Amniotic epithelial cell (primary cell): ENCODE measurements around the gene TSHZ2.

Experiments
- DNase-seq: peaks from one replicate; pipeline ENCODE4 v3.0.0-alpha.2; 2010; ENCODE audit warnings: low read depth

Gene TSHZ2

DNA sequence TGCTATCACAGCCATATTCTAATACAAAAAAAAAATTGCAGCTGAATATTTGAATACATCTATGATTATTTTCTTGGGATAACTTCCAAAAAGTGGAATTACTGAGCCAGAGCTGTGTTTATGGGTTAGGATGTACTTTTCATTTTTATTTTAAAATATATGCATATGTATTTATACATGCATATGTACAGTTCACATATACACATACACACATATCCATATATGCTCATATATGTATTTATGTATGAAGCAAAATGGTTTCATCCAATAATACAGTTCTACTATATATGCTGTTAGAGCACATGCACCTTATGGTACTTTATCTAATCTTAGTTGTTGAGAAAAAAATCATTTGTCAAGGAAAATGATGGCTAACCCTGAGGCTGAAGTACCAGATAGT, 54.9 kb downstream of the TSHZ2 start:
- DNase-seq, result no peak

DNA sequence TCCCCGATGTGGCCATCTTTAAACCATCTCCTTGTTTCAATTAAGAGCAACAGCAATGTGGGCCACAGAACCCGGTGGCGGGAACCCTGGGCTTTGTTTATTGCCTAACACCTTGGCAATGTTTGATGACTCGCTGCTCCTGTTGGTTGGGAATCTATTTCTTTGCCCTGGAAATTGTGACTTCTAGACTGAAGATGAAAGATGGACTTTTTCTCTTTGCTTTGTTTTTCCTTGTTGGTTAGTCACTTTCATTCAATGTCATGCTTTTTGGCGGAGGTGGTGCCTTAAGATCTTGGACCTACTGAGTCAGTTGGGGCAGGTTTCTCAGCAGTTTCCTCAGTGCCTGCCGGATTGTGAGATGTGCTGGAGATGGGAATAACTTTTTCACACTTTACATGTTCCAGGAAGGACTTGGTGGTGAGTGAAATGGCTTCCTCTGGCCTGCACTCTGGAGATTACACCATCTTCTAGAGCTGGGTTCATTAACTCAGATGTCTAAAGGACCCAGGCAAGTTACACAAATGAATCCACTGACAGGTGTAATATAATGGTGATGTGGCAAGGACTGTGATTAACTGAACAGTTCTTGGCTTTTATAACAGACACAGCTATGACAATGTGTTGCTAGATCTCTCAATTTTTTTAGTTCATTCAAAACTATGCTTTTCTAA, 56.3 kb downstream of the TSHZ2 start:
- no peak for DNase-seq

DNA sequence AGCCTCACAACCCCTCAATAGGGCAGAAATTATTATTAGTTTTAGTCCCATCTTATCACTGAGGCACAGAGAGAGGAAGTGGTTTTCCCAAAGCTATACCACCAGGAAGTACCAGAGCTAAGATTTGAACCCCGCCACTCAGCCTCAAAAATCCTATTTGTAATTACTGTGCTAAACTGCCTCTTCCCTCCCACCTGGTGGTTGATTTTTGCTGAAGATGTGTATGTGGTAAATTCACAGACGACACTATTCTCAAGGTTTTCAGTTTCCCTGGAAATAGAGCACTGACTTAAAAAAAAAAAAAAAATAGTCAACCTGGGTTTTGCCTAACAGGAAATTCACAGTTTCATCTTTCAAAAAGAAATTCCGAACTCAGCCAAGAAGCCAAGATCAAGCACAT, 57.9 kb downstream of the TSHZ2 start:
- no peak for DNase-seq

DNA sequence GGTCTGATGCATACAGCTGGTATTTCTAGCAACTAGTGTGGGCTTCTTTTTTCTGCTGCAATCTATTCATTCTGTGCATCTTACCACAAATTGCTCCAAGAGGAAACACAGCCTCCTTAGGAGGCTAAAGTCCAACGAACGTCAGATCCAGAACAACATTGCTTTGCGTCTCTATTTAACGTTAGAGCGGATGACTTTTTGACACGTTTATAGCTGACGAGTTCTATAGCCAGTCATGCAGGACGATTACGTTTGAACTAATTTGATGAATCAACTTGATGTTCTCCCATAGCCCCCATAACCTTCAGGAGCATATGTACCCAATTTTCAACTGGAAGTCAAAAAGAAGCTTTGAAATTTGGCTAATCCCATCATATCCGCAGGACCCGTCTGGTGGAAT, 59.9 kb downstream of the TSHZ2 start:
- no peak for DNase-seq

DNA sequence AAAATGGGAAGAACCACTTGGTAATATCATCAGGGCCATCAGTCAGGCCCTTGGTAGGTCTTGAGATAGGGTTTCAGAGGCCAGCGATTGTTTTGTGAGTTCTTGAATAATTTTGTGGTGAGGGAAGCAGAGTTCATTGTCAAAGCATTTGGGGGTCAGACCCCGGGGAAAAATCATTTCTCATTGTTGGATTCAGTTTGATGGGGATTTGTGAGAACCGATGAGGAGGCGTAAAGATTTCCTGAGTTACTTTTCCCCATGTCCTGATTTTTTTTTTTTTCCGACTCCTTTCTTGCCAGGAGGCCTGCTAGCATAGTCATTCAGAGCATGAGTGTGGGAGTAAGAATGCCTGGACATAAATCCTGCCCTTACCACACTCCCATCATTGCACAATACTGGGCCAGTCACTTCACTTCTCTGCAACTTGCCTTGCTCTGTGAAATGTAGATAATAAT, 60.3 kb downstream of the TSHZ2 start:
- DNase-seq, result peak; percentile 61

DNA sequence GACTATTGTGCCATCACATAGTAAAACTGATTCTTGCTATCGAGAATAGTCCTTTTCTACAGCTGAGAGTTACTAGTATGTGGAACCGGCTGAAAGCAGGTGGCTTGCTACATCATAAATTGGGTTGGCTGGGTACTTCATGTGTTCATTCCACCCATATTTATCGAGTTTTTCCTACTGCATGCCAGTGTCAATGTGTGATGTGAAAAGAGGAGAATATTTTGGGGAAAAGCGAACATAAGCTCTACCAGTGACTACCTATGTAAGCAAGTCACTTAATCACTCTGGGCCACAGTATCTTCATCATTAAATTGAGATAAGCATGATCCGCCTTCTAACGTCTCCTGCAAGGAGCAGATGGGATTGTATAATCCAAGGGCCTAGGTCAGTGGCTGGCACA, 61.0 kb downstream of the TSHZ2 start:
- no peak for DNase-seq

DNA sequence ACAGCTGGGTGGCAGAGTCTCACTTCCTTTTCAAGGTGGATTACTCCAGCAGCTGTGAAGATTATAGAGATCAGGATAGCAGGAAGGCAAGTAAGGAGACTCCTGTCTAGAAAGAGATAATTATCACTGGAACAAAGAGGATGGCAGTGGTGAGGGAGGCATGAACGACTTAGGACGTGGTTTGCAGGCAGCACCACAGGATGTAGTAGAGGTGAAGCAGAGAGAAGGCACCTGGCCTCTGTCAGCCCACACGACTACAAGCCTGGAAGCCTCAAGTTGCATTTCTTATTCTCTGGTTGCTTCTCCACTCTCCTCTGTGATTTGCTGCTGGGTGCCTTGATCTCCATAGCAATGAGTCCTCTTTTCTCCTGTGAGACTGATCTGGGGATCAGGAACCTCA, 62.7 kb downstream of the TSHZ2 start:
- DNase-seq, result no peak

DNA sequence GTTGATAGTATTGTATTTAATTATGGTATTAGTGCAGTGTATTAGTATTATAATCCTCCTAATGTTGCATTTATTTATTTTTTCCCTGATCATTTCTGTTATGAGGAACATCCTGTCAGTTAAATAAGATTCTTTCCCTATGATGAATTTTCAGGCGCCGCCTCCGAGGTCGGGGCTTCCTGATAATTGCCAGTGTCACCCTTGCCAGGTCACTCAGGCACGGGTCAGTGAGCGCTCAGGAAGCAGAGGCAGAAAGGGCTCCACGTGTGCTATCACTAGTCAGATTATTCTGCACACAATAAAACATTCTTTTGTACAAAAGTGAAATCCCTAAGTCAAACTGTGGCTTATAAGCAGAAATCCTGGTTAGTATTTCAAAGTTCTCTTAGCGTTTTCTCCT, 64.8 kb downstream of the TSHZ2 start:
- DNase-seq, result no peak

DNA sequence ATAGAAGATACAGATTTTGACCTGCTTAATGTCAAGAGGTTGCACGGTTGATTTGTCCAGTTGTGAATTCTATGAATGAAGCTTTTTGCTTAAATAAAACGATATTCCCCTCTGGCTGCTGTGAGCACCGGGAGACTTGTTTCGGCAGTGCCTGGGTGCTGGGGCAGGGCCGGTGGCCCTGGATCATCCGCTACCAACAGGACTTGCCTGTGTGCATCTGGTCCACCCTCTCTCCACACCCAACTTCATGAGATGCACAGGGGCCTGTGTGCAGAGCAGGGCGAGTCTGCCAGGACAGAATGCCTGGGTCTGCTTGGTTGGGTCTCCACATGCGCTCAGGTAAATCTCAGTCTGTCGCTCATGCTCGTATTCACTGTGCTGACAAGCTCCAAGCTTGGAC, 65.5 kb downstream of the TSHZ2 start:
- no peak for DNase-seq

DNA sequence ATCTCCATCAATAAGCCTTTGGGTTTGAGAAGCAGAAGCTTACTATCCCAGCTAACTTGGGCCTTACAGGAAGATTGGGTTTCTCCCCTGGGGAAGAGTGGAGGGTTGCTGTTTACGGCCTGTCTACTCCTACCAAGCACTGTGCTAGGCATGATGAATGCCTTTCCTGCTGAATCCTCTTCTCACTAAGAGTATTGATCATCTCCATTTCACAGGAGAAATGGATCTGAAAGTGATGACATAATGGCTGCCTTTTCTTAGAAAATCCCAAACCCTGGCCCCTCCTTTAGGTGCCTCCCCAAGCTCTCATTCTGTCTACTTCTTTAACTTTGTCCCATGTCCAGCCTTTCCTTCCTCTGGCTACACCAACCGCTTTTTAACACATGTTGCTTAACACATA, 66.1 kb downstream of the TSHZ2 start:
- no peak for DNase-seq

DNA sequence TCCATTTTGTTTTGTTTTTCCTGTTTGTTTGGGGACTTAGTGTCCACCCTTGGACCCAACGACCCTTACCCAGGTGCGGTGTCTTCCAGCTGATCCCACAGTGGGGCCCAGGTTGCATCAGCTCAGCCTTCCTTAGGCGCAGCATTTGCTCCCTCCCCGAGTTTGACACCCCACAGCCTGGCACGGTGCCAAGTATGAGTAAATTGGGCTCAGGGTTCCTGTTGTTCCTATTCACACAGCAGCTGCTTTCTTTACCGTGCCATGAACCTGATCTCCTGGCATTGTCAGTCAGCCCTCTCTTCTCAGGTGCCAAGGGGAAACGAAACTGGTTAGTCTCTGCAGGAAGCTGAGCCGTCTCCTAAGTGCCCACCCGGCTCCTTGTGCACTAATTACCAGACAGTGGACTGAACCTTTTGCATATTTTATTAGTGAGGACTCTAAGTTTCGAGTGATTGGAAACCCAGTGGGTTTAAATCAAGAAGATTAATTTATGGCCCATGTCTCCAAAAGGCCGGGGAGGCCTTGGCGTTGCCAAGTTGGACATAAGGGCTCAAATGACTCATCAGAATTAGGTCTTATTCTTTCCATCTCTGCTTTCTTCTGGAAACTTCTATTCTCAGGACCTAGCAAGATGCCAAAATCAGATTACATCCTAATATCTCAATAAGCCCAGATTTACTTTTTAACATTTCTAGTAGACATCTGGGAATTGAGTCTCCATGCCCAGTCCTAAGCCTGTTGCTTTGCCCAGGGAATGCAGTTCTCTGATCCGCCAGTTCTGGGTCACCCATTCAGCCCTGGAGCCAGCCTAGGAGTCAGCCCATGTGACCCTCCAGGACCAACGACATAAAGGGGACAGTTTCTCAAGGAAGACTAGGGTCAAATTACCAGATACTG, 68.8 kb downstream of the TSHZ2 start:
- DNase-seq, result no peak

DNA sequence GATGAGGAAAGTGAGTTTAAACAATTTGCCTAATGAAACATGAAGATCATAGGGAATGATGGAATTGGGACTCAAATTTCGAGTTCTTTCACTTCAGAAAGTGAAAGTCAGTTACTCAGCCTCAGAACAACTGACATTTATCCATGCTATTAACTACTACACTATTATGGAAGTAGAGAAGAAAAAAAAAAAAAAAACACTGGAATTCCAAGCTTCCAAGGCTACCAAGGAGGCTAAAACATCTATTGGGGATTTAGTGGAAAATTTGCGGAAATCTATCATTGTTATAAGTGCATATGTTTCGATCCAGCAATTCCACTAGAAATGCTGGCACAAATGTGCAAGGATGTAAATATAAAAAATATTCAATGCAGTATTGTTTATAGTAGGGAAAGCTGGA, 70.4 kb downstream of the TSHZ2 start:
- no peak for DNase-seq

DNA sequence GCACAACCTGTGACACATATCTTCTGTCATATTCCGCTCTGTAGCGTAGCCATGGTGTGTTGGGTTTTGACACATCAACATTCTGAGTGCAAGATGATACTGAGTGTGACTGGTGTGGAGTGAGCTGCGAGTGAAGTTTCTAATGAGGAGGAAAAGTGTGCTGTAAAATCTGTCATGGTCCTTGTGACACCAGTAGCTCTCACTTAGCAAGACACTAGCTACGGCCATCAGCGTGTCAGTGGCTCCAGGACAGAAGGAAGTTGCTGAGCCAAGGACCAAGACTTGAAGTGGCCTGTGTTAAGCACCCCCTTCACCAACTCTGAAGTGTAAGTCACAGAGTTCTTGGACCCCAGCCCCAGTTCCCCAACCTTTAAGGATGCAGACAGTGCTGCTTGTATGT, 72.1 kb downstream of the TSHZ2 start:
- no peak for DNase-seq

DNA sequence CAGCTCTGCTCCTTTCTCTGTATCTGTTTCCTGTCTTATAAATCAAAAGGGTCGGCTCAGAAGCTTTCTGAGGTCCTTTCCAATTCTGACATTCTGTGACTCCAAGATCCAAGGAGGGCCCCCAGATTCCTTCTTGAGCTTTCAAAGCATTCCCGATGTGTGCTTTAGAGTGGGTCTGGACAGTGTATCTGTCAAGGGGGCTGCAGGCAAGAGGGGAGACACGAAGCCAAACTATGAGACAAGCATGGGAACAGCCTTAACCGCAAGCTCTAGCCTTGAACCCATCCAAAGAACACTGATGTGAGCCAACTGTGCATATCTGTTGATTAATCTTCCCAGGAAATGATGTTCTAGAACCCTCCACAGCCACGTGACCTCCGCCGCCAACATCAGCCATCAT, 73.8 kb downstream of the TSHZ2 start:
- DNase-seq, result no peak

DNA sequence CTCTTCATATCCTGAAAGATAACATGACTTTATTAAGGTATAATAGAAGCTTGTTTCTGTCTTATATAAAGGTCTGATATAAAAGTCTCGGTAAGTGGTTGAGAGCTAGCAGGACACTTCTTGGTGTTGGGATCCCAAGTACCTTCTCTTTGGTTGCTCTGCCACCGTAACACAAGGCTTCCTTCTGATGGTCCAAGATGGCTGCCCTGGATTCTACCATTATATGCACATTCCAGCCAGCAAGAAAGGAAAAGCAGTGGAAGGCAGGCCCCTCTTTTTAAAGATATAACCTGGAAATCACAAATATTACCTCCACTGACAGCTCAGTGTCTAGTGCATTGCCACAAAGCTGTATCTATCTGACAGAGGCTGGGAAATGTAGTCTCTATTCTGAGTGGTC, 75.0 kb downstream of the TSHZ2 start:
- DNase-seq, result no peak

DNA sequence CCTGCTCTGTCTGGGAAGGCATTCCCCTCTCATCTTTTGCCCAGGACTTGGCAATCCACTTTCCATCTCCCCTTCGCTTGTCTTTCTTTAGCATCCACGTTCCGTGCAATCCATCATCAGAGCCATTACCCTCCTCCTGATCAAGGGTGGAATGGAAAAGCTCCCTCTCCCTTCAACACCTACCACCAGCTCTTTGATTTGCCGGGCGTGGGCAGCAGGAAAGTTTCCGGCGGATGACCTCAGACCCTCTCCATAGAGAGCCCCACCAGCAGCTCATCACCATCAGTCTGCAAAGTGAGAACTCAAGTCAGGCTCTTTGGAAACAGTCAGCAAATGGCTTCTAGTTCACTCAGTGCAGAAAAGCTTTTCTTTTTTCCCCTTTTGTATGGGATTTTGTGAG, 76.2 kb downstream of the TSHZ2 start:
- DNase-seq, result no peak

DNA sequence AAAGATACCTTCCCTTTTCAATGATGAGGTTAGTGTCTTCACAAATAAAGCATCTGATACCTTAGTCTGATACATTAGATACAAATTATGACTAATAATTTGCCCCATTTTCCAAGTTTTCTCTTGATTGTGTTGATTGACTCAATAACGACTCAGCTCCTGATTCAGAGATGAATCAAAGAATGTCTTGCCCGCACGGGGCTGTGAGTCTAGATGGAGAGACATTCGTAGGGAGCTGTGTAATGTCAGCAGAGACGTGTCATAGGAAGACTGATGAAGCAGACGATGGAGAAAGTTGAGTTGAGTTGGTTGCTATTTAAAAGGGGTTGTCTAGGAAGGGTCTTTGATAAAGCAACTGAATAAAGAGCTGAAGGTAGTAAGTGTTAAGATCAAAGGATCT, 78.2 kb downstream of the TSHZ2 start:
- DNase-seq, result no peak

DNA sequence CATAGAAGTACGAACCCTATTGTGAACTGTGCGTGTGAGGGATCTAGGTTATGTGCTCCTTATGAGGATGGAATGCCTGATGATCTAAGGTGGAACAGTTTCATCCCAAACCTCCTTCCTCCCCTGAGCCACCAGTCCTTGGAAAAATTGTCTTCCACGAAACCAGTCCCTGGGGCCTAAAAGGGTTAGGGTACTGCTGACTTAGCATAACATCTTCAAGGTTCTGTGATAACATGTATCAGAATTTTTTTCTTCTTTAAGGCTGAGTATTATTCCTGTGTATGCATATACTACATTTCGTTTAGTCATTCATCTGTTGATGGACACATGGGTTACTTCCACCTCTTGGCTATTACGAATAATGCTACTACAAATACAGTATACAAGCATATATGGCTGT, 80.2 kb downstream of the TSHZ2 start:
- no peak for DNase-seq

DNA sequence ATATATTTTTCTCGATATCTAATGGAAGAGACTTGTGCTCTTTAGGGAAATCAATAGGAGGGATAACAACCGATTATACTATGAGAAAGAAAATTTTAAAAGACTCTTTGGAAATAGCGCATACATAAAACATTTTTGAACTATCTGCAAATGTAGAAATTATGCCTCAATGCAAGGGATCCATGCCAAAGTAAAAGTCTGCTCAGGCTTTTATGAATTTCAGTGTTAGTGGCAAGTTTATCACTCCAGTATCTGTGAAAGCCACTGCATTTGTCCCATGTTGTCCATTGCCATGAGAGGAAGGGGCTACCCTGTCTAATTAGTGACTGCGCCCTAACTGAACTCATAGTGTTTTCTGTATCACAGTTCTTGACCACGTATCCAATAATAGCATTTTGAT, 81.4 kb downstream of the TSHZ2 start:
- no peak for DNase-seq

DNA sequence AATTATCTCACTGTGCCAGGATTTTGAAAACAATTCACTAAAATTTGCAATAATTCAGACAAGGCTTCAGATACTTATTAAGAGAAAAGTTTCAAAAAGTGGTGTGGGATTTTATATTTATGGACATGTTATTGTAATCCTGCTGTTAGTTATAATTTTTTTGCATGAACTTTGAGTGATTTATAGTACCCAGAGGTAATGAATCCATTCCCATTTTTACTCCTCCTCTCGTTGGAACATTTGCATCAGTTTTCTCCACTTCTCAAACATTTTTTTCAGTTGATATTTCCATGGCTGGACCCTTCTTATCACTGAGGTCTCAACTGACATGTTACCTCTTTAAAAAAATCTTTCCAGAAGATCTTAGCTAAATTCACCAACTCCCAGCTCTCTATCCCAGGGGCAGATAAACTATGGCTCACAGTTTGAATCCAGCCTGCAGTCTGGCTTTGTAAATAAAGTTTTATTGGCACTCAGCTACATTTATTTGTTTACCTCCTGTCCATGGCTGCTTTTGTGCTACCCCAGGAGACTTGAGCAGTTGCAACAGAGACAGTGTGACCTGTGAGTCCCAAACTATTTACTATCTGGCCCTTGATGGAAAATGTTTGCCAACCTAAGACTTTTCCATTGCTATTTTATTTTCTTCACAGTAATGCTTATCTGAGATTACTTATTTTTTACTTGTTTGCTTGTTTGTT, 83.4 kb downstream of the TSHZ2 start:
- no peak for DNase-seq

DNA sequence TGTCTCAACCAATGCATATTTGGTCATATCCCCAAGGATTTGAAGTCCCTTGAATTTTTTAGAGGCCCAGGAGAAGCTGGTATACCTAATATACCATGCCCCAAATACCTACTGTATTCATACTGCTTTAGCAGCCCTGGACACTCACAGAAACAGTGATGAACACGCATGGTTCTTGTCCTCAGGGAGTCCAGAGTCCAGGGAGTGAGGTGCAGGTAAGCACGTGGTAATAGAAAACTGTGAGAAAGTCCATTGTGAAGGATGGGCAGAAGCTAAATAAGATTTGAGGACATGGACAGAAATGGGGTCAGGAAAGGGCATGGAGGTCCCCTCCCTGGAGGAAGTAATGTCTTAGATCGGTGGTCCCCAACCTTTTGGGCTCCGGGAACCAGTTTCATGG, 85.4 kb downstream of the TSHZ2 start:
- DNase-seq, result no peak

DNA sequence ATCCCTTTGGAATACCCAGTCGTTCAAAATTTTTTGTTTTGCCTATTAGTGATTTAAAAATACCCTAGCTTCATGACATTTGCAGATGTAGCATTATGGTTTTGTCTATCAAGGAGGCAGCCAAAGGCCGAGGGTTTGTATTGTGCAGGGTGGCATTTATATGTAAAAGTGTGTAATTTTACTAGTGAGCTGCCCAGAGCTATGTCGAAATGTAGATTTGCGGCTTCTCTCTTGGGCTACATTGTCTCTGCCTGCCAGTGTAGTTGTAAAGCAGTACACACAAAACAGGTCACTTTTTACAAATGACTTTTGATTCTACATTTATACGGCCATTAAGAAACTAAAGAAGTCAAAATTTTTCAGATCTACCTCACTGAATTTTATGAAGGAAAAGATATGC, 87.7 kb downstream of the TSHZ2 start:
- DNase-seq, result no peak
